ENCODE data around the gene IGSF23.

The IGSF23 gene

DNA sequence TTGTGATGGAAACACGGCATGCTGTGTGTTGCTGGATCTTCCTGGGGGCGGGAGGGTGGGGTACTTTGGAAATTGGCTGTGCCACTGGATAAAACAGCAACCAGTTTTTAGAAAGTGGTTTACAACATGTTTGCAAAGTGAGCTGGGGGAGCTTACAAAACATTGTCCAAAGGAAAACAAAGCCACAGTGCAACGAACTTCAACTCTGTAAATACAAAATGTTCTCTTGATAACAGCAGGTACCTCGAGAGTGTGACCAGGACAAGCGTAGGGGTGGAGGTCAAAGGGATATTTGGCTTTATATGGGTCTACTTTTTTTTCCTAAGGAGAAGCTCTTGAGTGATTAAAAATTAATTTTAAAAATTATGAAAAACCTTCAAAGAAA lies 2.5 kb downstream of the IGSF23 start:
- Histone ChIP-seq H3K9me3 (ENCODE audit: insufficient read depth, low read length) (no peaks in the 10 kb centered on the region), H3K79me2 (ENCODE audit: insufficient read depth, low read length) (no peaks in the 10 kb centered on the region), H3F3A (ENCODE audit: insufficient read depth) (no peaks in the 10 kb centered on the region), H3K36me3 (ENCODE audit: low read length) (no peaks in the 10 kb centered on the region), H2AFZ (ENCODE audit: low read depth, low read length, severe bottlenecking) (no peak overlapping the region), H3K4me3 (ENCODE audit: insufficient read depth, low read length, poor library complexity, severe bottlenecking) (no peak overlapping the region), H3K4me2 (ENCODE audit: low read depth, low read length, poor library complexity, severe bottlenecking) (no peak overlapping the region), H3K27me3 (ENCODE audit: low read length) (no peaks in the 10 kb centered on the region), H3K9ac (ENCODE audit: low read length) (no peak overlapping the region), H3K9me2 (replicated peaks; ENCODE audit: insufficient read depth, low read length) (no peaks in the 10 kb centered on the region), H3K27ac (ENCODE audit: low read depth, low read length) (no peak overlapping the region), H4K20me1 (ENCODE audit: low read depth, low read length) (no peaks in the 10 kb centered on the region)
- no peak for TF ChIP-seq EZH2phosphoT487 (conservative IDR thresholded peaks at IDR 0.05; ENCODE audit: low read length)
- TF ChIP-seq, protein P1, sequence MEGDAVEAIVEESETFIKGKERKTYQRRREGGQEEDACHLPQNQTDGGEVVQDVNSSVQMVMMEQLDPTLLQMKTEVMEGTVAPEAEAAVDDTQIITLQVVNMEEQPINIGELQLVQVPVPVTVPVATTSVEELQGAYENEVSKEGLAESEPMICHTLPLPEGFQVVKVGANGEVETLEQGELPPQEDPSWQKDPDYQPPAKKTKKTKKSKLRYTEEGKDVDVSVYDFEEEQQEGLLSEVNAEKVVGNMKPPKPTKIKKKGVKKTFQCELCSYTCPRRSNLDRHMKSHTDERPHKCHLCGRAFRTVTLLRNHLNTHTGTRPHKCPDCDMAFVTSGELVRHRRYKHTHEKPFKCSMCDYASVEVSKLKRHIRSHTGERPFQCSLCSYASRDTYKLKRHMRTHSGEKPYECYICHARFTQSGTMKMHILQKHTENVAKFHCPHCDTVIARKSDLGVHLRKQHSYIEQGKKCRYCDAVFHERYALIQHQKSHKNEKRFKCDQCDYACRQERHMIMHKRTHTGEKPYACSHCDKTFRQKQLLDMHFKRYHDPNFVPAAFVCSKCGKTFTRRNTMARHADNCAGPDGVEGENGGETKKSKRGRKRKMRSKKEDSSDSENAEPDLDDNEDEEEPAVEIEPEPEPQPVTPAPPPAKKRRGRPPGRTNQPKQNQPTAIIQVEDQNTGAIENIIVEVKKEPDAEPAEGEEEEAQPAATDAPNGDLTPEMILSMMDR (IDR thresholded peaks at IDR 0.05; ENCODE audit: insufficient read depth, low read length, poor library complexity, severe bottlenecking), result no peak

DNA sequence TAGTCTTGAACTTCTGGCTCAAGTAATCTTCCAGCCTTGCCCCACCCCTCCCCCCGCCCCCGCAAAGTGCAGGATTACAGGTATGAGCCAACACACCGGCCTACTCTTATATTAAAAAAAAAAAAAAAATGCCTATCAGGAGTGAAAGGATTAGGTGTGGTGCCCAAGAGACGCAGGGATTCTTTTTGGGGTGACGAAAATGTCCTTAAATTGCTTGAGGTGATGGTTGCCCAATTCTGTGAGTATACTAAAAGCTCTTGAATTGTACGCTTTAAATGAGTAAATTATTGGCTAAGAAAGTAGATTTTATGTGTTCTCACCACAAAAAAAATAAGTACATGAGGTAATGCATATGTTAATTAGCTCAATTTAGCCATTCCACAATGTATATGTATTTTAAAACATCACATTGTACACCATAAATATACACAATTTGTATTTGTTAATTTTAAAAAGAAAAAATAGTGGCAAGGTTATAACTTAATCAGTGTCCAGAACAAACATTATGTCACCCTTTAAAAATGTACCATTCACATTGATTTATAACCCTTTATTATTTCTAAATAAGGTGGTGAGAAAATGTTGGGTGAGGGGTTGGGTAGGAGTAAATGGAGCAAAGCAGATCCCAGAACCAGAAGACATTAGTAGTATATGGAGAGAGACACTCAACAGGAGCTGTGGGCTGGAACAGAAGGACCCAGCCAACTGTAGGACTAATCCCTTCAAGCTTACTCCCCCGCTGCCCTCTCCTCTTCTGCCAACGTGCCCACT lies 3.9 kb downstream of the IGSF23 start:
- no peak overlapping the region for H3K4me3 ChIP-seq (ENCODE audit: insufficient read depth, low read length, poor library complexity, severe bottlenecking)
- no peak for TF ChIP-seq EZH2phosphoT487 (conservative IDR thresholded peaks at IDR 0.05; ENCODE audit: low read length)
- TF ChIP-seq, protein P1 (IDR thresholded peaks at IDR 0.05; ENCODE audit: insufficient read depth, low read length, poor library complexity, severe bottlenecking), result no peak
- no peak overlapping the region for H2AFZ ChIP-seq (ENCODE audit: low read depth, low read length, severe bottlenecking)

DNA sequence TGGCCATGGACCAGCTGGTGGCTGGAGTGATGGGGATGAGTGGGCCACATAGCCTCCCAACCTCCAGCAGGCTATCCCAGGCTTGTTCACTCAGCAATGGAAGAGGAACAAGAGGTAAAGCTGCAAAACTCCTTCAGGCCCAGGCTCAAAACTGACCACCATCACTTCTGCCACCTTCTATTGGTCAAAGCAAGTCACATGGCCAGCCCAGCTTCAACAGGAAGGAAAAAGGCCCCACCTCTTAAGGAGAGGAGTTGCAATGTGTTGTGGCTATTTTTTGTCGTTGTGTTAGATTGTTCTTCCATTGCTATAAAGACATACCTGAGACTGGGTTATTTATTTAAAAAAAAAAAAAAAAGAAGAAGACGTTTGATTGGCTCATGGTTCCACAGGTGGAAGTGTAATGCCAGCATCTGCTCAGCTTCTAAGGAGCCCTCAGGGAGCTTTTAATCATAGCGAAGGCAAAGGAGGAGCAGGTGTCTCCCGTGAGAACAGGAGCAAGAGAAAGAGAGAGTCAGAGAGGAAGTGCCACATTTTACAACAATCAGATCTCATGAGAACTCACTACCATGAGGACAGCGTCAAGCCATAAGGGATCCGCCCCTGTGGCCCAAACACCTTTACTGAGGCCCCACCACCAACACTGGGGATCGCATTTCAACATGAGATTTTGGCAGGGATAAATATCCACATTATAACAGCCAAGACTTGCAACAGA lies 5.4 kb downstream of the IGSF23 start:
- no peaks in the 10 kb centered on the region for H3K9me3 ChIP-seq (ENCODE audit: insufficient read depth, low read length)
- no peak overlapping the region for H2AFZ ChIP-seq (ENCODE audit: low read depth, low read length, severe bottlenecking)
- no peak overlapping the region for H3K9ac ChIP-seq (ENCODE audit: low read length)
- no peaks in the 10 kb centered on the region for H3K27me3 ChIP-seq (ENCODE audit: low read length)
- no peaks in the 10 kb centered on the region for H3F3A ChIP-seq (ENCODE audit: insufficient read depth)
- no peak overlapping the region for H3K4me3 ChIP-seq (ENCODE audit: insufficient read depth, low read length, poor library complexity, severe bottlenecking)
- no peaks in the 10 kb centered on the region for H3K36me3 ChIP-seq (ENCODE audit: low read length)
- no peaks in the 10 kb centered on the region for H3K9me2 ChIP-seq (replicated peaks; ENCODE audit: insufficient read depth, low read length)
- no peak overlapping the region for H3K4me2 ChIP-seq (ENCODE audit: low read depth, low read length, poor library complexity, severe bottlenecking)
- H4K20me1 ChIP-seq (ENCODE audit: low read depth, low read length), result no peaks in the 10 kb centered on the region
- no peaks in the 10 kb centered on the region for H3K79me2 ChIP-seq (ENCODE audit: insufficient read depth, low read length)
- no peak overlapping the region for H3K27ac ChIP-seq (ENCODE audit: low read depth, low read length)
- no peak for TF ChIP-seq EZH2phosphoT487 (conservative IDR thresholded peaks at IDR 0.05; ENCODE audit: low read length)
- TF ChIP-seq, protein P1 (IDR thresholded peaks at IDR 0.05; ENCODE audit: insufficient read depth, low read length, poor library complexity, severe bottlenecking), result no peak

More for the DNA sequence above, 3.9 kb downstream of the IGSF23 start:
- Histone ChIP-seq H3F3A (ENCODE audit: insufficient read depth) (no peaks in the 10 kb centered on the region), H3K27ac (ENCODE audit: low read depth, low read length) (no peak overlapping the region), H3K36me3 (ENCODE audit: low read length) (no peaks in the 10 kb centered on the region), H3K9me2 (replicated peaks; ENCODE audit: insufficient read depth, low read length) (no peaks in the 10 kb centered on the region), H4K20me1 (ENCODE audit: low read depth, low read length) (no peaks in the 10 kb centered on the region), H3K79me2 (ENCODE audit: insufficient read depth, low read length) (no peaks in the 10 kb centered on the region), H3K4me2 (ENCODE audit: low read depth, low read length, poor library complexity, severe bottlenecking) (no peak overlapping the region), H3K9ac (ENCODE audit: low read length) (no peak overlapping the region), H3K27me3 (ENCODE audit: low read length) (no peaks in the 10 kb centered on the region), H3K9me3 (ENCODE audit: insufficient read depth, low read length) (no peaks in the 10 kb centered on the region)

Data from SU-DHL-6 (cell line).